GM12874 (cell line): ENCODE measurements around the gene APBB2.
A peak's percentile ranks its signal among the peaks of the same experiment; 100 is the strongest.

ENCODE experiments used
- CTCF ChIP-seq: IDR thresholded peaks from 2 replicates; pipeline ENCODE4 v1.5.1; 2011; ENCODE audit warnings: low read depth, mild to moderate bottlenecking, control low read depth, low read length, moderate library complexity; ENCODE audit not compliant: insufficient read depth

Gene APBB2

GRCh38 chr4:41256131-41256739, 41.9 kb upstream of the APBB2 start:
- TF ChIP-seq CTCF: no peak

GRCh38 chr4:41245983-41246382, 31.6 kb upstream of the APBB2 start:
- no peak for TF ChIP-seq CTCF

- TF ChIP-seq CTCF: no peak
These were observed 27.6 kb upstream of the APBB2 start for GRCh38 chr4:41241919-41242318.

- no peak for TF ChIP-seq CTCF
These were observed 22.2 kb upstream of the APBB2 start for GRCh38 chr4:41236508-41236907.

GRCh38 chr4:41236032-41236431, 21.7 kb upstream of the APBB2 start:
- TF ChIP-seq CTCF: no peak

- no peak for TF ChIP-seq CTCF
These were observed 18.5 kb upstream of the APBB2 start for GRCh38 chr4:41232856-41233255.

- TF ChIP-seq CTCF: peak; percentile 7; the same call in 1 of the 2 replicates
These were observed 18.1 kb upstream of the APBB2 start for GRCh38 chr4:41232406-41232805.
